AG09319 (cell line): ENCODE results near the gene MDM4.
"Not testable (repeated sequence)": the region's sequence is repeated elsewhere in the genome, so short reads cannot be mapped to it uniquely, and the experiment has no call there.

Experiments
- DNase-seq: peaks from one replicate; pipeline ENCODE4 v3.0.0-alpha.2; 2010; ENCODE audit warnings: low read depth; ENCODE audit errors: extremely low read depth
- CTCF ChIP-seq: IDR thresholded peaks from 2 replicates; pipeline ENCODE4 v1.5.1; 2011; ENCODE audit warnings: low read depth, mild to moderate bottlenecking, inconsistent platforms, low read length, moderate library complexity

Gene MDM4

GRCh38 chr1:204549313-204549712 lies 33.1 kb downstream of the MDM4 start:
- no peak for DNase-seq
- no peak for TF ChIP-seq CTCF

GRCh38 chr1:204550926-204551325 lies 34.7 kb downstream of the MDM4 start:
- no peak for TF ChIP-seq CTCF
- no peak for DNase-seq

- no peak for DNase-seq
- no peak for TF ChIP-seq CTCF
Observed at GRCh38 chr1:204556458-204557052, 40.3 kb downstream of the MDM4 start.

- no peak for DNase-seq
- no peak for TF ChIP-seq CTCF
Observed at GRCh38 chr1:204558467-204558866, 42.3 kb downstream of the MDM4 start.

GRCh38 chr1:204560002-204560401 lies 43.8 kb downstream of the MDM4 start:
- DNase-seq, result not testable (repeated sequence)

GRCh38 chr1:204560590-204561150 lies 44.5 kb downstream of the MDM4 start:
- no peak for DNase-seq
- TF ChIP-seq CTCF, result no peak

GRCh38 chr1:204562075-204562990 lies 46.1 kb downstream of the MDM4 start:
- no peak for DNase-seq
- TF ChIP-seq CTCF, result no peak
